ENCODE measurements around the gene FRZB. TPM values are rescaled to one million over a fixed set of nuclear protein-coding genes. Genes with fewer than 3 reads are reported as not detected.

FRZB gene
- total RNA-seq, 6 experiments from 2014 or later: 0.06 to 0.17 (median 0.09) TPM; not detected in 3

- DNase-seq: no peak
- Mint-ChIP-seq H3K27ac (no peak overlapping the region), H3K9me3 (no peaks in the 10 kb centered on the region), H3K36me3 (ENCODE audit: low read depth) (no peaks in the 10 kb centered on the region), H3K27me3 (ENCODE audit: insufficient read depth) (peaks cover 18% of the 10 kb centered on the region), H3K4me3 (no peak overlapping the region), H3K4me1 (ENCODE audit: low read depth) (peaks cover 8% of the 10 kb centered on the region)
- no peak for TF ChIP-seq CTCF (IDR thresholded peaks at IDR 0.05)
These were observed 51.6 kb downstream of the FRZB start for GRCh38 chr2:182814804-182815203.

DNA sequence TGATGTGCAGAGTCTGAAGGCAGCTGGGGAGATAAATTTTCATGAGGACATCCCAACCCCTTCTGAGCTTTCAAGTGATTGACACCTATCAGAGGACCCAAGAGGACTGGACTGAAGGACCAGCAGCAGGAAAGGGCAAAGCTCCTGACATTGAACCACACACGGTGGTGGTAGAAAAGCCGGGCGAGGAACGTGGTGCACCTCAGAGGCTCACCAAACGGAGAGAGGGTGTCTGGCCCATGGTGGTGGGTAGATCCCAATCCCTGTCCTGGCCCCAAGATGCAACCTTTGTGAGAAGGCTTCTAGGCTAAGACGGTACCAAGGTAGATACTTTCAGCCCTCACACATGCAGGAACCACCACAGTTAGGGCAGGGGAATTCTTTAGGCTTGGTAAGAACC, 52.1 kb downstream of the FRZB start:
- DNase-seq: no peak
- no peak for TF ChIP-seq CTCF (IDR thresholded peaks at IDR 0.05)
- no peak overlapping the region for H3K27ac Mint-ChIP-seq
- peaks cover 15% of the 10 kb centered on the region for H3K27me3 Mint-ChIP-seq (ENCODE audit: insufficient read depth)
- H3K4me3 Mint-ChIP-seq: no peak overlapping the region
- H3K36me3 Mint-ChIP-seq (ENCODE audit: low read depth): no peaks in the 10 kb centered on the region
- peaks cover 8% of the 10 kb centered on the region for H3K4me1 Mint-ChIP-seq (ENCODE audit: low read depth)
- H3K9me3 Mint-ChIP-seq: no peaks in the 10 kb centered on the region

DNA sequence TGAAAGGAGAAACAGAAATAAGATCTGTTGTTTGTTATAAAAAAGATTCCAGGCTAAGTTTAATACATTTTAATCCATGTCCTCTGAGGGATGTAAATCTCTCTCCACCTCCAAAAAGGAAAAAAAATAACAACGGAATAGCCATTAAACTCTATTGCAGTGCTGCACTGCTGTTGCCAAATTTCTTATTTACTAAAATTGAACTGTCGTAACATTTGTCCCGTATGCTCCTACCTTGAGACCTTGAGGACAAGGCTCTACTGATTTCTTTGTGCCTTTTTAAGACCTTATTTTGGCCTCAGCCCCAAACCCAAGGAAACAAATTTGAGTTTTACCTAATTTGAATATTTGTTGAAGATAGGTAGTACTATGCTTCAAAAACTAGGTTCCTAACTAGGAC, 56.4 kb downstream of the FRZB start:
- Mint-ChIP-seq H3K4me1 (ENCODE audit: low read depth) (no peaks in the 10 kb centered on the region), H3K27ac (no peak overlapping the region), H3K9me3 (no peaks in the 10 kb centered on the region), H3K36me3 (ENCODE audit: low read depth) (no peaks in the 10 kb centered on the region), H3K4me3 (no peak overlapping the region), H3K27me3 (ENCODE audit: insufficient read depth) (peaks cover 15% of the 10 kb centered on the region)
- no peak for TF ChIP-seq CTCF (IDR thresholded peaks at IDR 0.05)
- no peak for DNase-seq

DNA sequence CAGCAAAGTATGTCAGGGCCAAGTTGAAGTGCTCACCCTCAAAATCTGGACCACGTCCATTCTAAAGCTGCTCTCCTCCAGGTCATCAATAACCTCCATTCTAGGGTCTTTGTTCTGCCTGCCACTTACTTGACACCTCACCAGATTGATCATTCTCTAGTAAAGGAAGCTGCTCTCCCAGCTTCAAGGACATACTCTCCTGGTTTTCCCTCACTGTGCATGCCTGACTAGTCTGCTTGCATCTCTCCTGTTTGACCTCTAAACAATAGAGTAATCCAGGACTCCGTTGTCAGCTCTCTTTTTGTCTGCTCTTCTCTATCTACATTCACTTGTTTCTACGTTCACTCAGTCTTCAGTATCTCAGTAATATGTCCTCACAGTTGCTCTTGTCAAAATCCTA, 59.1 kb downstream of the FRZB start:
- no peaks in the 10 kb centered on the region for H3K4me1 Mint-ChIP-seq (ENCODE audit: low read depth)
- no peak for TF ChIP-seq CTCF (IDR thresholded peaks at IDR 0.05)
- H3K9me3 Mint-ChIP-seq: no peaks in the 10 kb centered on the region
- no peak for DNase-seq
- H3K4me3 Mint-ChIP-seq: no peak overlapping the region
- peaks cover 12% of the 10 kb centered on the region for H3K27me3 Mint-ChIP-seq (ENCODE audit: insufficient read depth)
- H3K36me3 Mint-ChIP-seq (ENCODE audit: low read depth): no peaks in the 10 kb centered on the region
- H3K27ac Mint-ChIP-seq: no peak overlapping the region

DNA sequence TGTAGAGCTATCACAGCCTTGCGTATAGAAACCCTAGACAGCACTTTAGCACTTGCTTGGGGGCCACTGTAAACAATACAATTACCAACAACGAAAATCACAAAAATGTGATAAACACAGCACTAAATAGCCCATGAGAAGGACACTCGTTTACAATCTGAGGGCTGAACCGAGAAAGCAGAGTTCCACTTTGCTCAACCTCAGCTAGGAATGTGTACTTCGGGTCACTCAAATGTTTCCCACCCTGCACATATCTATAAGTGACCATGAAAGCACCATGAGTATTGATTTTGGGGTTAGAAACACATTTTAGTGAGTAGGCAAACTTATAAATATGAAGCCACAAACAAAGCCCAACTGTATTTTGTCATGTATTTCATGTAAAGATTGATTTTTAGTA, 62.3 kb downstream of the FRZB start:
- H3K4me3 Mint-ChIP-seq: no peak overlapping the region
- no peaks in the 10 kb centered on the region for H3K9me3 Mint-ChIP-seq
- DNase-seq: no peak
- no peak for TF ChIP-seq CTCF (IDR thresholded peaks at IDR 0.05)
- no peak overlapping the region for H3K27ac Mint-ChIP-seq
- H3K27me3 Mint-ChIP-seq (ENCODE audit: insufficient read depth): no peaks in the 10 kb centered on the region; the same call in 1 of the 2 replicates
- no peaks in the 10 kb centered on the region for H3K36me3 Mint-ChIP-seq (ENCODE audit: low read depth)
- no peaks in the 10 kb centered on the region for H3K4me1 Mint-ChIP-seq (ENCODE audit: low read depth)

- TF ChIP-seq CTCF (IDR thresholded peaks at IDR 0.05): no peak
- Mint-ChIP-seq H3K27ac (no peak overlapping the region), H3K4me1 (ENCODE audit: low read depth) (no peaks in the 10 kb centered on the region), H3K4me3 (no peak overlapping the region), H3K27me3 (ENCODE audit: insufficient read depth) (peaks cover 2% of the 10 kb centered on the region; the same call in 1 of the 2 replicates), H3K36me3 (ENCODE audit: low read depth) (no peaks in the 10 kb centered on the region), H3K9me3 (no peaks in the 10 kb centered on the region)
- DNase-seq: no peak
These were observed 67.7 kb downstream of the FRZB start for GRCh38 chr2:182798736-182799135.
